Measurements from ENCODE around the gene FLVCR2. TPM values are rescaled to one million over a fixed set of nuclear protein-coding genes. Genes with fewer than 3 reads are reported as not detected.

Gene FLVCR2
- total and polyA plus RNA-seq, 2 of the 13 experiments (the other 11 are each of a cell fraction or from before 2014, with no cell fraction given): 9.9 to 10.5 TPM

DNA sequence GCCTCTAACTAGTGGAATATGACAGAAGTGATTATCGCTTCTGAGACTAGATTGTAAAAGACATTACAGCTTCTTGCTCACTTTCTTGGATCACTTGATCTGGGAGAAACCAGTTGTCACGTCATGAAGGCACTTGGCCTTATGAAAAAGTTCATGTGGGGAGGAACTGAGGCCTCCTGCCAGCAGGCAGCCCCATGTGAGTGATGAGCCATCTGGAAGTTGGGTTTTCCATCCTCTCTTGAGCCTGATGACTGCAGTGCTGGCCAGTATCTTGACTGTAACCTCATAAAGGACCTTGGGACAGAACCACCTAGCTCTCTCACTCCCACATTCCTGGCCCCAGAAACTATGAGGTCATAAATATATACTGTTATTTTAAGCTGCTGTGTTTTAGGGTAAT is 110.6 kb downstream of the FLVCR2 start (continued):
- TF ChIP-seq, protein P1, sequence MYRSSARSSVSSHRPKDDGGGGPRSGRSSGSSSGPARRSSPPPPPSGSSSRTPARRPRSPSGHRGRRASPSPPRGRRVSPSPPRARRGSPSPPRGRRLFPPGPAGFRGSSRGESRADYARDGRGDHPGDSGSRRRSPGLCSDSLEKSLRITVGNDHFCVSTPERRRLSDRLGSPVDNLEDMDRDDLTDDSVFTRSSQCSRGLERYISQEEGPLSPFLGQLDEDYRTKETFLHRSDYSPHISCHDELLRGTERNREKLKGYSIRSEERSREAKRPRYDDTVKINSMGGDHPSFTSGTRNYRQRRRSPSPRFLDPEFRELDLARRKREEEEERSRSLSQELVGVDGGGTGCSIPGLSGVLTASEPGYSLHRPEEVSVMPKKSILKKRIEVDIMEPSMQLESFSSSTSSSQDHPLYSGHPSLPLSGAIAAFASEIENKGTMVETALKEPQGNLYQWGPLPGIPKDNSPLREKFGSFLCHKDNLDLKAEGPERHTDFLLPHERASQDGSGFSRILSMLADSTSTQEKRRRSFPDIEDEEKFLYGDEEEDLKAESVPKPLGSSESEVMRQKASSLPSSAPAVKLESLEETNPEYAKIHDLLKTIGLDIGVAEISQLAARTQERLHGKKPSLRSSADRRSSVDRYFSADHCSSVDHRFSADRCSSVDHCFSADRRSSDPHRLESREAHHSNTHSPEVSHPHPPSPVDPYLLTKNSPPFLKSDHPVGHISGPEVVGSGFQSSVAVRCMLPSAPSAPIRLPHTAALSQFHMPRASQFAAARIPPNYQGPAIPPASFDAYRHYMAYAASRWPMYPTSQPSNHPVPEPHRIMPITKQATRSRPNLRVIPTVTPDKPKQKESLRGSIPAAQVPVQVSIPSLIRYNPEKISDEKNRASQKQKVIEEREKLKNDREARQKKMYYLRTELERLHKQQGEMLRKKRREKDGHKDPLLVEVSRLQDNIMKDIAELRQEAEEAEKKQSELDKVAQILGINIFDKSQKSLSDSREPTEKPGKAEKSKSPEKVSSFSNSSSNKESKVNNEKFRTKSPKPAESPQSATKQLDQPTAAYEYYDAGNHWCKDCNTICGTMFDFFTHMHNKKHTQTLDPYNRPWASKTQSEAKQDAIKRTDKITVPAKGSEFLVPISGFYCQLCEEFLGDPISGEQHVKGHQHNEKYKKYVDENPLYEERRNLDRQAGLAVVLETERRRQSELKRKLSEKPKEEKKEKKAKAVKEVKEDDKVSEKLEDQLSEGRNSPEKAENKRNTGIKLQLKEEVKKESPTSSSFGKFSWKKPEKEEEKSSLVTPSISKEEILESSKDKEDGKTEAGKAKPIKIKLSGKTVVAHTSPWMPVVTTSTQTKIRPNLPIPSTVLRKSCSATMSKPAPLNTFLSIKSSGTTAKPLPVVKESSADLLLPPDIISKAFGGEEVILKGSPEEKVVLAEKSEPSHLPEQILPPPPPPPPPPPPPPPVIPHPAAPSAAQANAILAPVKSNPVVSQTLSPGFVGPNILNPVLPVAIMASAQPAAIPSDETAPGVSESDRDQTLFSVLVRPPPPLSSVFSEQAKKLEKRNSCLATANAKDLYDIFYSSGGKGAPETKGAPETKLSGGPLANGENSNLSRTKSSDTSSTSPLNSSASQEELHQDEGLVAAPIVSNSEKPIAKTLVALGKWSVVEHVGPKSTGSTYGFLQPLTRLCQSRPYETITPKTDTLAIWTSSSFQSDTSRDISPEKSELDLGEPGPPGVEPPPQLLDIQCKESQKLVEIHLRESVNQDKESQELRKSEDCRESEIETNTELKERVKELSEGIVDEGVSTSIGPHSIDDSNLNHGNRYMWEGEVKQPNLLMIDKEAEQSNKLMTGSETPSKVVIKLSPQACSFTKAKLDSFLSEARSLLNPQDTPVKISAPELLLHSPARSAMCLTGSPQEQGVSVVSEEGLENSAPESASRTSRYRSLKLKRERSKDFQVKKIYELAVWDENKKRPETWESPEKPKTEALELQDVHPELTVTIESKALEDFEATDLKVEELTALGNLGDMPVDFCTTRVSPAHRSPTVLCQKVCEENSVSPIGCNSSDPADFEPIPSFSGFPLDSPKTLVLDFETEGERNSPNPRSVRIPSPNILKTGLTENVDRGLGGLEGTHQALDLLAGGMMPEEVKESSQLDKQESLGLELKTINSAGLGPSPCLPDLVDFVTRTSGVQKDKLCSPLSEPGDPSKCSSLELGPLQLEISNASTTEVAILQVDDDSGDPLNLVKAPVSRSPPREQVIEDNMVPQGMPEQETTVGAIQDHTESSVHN (CRISPR knock-in tag; IDR thresholded peaks at IDR 0.05): no peak
- no peak for TF ChIP-seq KDM5B (CRISPR knock-in tag; IDR thresholded peaks at IDR 0.05; ENCODE audit: borderline replicate concordance)
- no peak for TF ChIP-seq TOE1 (CRISPR knock-in tag; IDR thresholded peaks at IDR 0.05)
- TF ChIP-seq, protein P2, sequence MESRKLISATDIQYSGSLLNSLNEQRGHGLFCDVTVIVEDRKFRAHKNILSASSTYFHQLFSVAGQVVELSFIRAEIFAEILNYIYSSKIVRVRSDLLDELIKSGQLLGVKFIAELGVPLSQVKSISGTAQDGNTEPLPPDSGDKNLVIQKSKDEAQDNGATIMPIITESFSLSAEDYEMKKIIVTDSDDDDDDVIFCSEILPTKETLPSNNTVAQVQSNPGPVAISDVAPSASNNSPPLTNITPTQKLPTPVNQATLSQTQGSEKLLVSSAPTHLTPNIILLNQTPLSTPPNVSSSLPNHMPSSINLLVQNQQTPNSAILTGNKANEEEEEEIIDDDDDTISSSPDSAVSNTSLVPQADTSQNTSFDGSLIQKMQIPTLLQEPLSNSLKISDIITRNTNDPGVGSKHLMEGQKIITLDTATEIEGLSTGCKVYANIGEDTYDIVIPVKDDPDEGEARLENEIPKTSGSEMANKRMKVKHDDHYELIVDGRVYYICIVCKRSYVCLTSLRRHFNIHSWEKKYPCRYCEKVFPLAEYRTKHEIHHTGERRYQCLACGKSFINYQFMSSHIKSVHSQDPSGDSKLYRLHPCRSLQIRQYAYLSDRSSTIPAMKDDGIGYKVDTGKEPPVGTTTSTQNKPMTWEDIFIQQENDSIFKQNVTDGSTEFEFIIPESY (CRISPR knock-in tag; IDR thresholded peaks at IDR 0.05): no peak
- no peak for TF ChIP-seq RELA (CRISPR knock-in tag; IDR thresholded peaks at IDR 0.05)

All from HepG2 (cell line).